Trophoblast cell (in vitro differentiated cells and primary cell): Measurements from ENCODE around the gene CA6.
"Not testable (repeated sequence)": the region's sequence is repeated elsewhere in the genome, so short reads cannot be mapped to it uniquely, and the experiment has no call there.

Source experiments
- DNase-seq, 2 donors: peaks; one replicate each; pipeline ENCODE4 v3.0.0-alpha.2; 2016
- H2AFZ ChIP-seq: 2 replicates; pipeline ENCODE4 v1.6.1; 2013; ENCODE audit warnings: low read length, moderate library complexity, mild to moderate bottlenecking; ENCODE audit not compliant: insufficient read depth, poor library complexity
- H2AK5ac ChIP-seq: 2 replicates; pipeline ENCODE4 v1.6.1; 2013; ENCODE audit warnings: mild to moderate bottlenecking, low read length
- H2BK120ac ChIP-seq: 2 replicates; pipeline ENCODE4 v1.6.1; 2013; ENCODE audit warnings: low read length, mild to moderate bottlenecking, moderate library complexity; ENCODE audit not compliant: insufficient read depth, poor library complexity
- H2BK12ac ChIP-seq: 2 replicates; pipeline ENCODE4 v1.6.1; 2013; ENCODE audit warnings: mild to moderate bottlenecking, low read length, moderate library complexity
- H2BK5ac ChIP-seq: 2 replicates; pipeline ENCODE4 v1.6.1; 2013; ENCODE audit warnings: low read length, low read depth, moderate library complexity, mild to moderate bottlenecking; ENCODE audit not compliant: poor library complexity
- H3K14ac ChIP-seq: 2 replicates; pipeline ENCODE4 v1.6.1; 2013; ENCODE audit warnings: mild to moderate bottlenecking, low read length
- H3K18ac ChIP-seq: 2 replicates; pipeline ENCODE4 v1.6.1; 2013; ENCODE audit warnings: mild to moderate bottlenecking, low read length
- H3K23ac ChIP-seq: 2 replicates; pipeline ENCODE4 v1.6.1; 2013; ENCODE audit warnings: low read length
- H3K27ac ChIP-seq: 2 replicates; pipeline ENCODE4 v1.5.1; 2013; ENCODE audit warnings: low read depth, mild to moderate bottlenecking, inconsistent platforms, low read length, moderate library complexity
- H3K27me3 ChIP-seq: 2 replicates; pipeline ENCODE4 v1.6.1; 2013; ENCODE audit warnings: inconsistent platforms, mild to moderate bottlenecking, low read length, moderate library complexity; ENCODE audit not compliant: insufficient read depth
- H3K36me3 ChIP-seq, 2 experiments: 1 replicate in 1 of 2; 2 replicates in 1 of 2; pipeline ENCODE4 v1.6.1; 2013; ENCODE audit warnings: low read length in 2 of 2, mild to moderate bottlenecking in 2 of 2, moderate library complexity in 1 of 2; ENCODE audit not compliant: insufficient read depth in 2 of 2, control insufficient read depth in 1 of 2
- H3K4ac ChIP-seq: 2 replicates; pipeline ENCODE4 v1.6.1; 2013; ENCODE audit warnings: low read depth, mild to moderate bottlenecking, low read length, moderate library complexity
- H3K4me1 ChIP-seq, 2 experiments: 1 replicate in 1 of 2; 2 replicates in 1 of 2; pipeline ENCODE4 v1.6.1; 2013; ENCODE audit warnings: low read length in 2 of 2, mild to moderate bottlenecking in 2 of 2, moderate library complexity in 1 of 2; ENCODE audit not compliant: insufficient read depth in 2 of 2, control insufficient read depth in 1 of 2
- H3K4me2 ChIP-seq: 2 replicates; pipeline ENCODE4 v1.6.1; 2013; ENCODE audit warnings: inconsistent platforms, mild to moderate bottlenecking, low read length, moderate library complexity
- H3K4me3 ChIP-seq: 2 replicates; pipeline ENCODE4 v1.5.1; 2013; ENCODE audit warnings: mild to moderate bottlenecking, low read depth, low read length, inconsistent platforms
- H3K79me1 ChIP-seq: one replicate; pipeline ENCODE4 v1.6.1; 2013; ENCODE audit warnings: low read length
- H3K79me2 ChIP-seq: 2 replicates; pipeline ENCODE4 v1.6.1; 2013; ENCODE audit warnings: low read length, mild to moderate bottlenecking; ENCODE audit not compliant: control insufficient read depth, insufficient read depth, poor library complexity
- H3K9ac ChIP-seq: 2 replicates; pipeline ENCODE4 v1.6.1; 2013; ENCODE audit warnings: mild to moderate bottlenecking, low read length
- H3K9me3 ChIP-seq: 2 replicates; pipeline ENCODE4 v1.6.1; 2013; ENCODE audit warnings: low read depth, mild to moderate bottlenecking, control low read depth, inconsistent platforms, low read length; ENCODE audit not compliant: insufficient read depth
- H4K12ac ChIP-seq: 2 replicates; pipeline ENCODE4 v1.6.1; 2013; ENCODE audit warnings: low read depth, mild to moderate bottlenecking, low read length, moderate library complexity
- H4K8ac ChIP-seq: 2 replicates; pipeline ENCODE4 v1.6.1; 2013; ENCODE audit warnings: low read depth, mild to moderate bottlenecking, low read length, moderate library complexity
- H4K91ac ChIP-seq: one replicate; pipeline ENCODE4 v1.6.1; 2013; ENCODE audit warnings: low read depth, mild to moderate bottlenecking, low read length, moderate library complexity
- WGBS: extraction: QIAGEN DNeasy Blood & Tissue Kit; methylation state at CpG from one replicate; pipeline ENCODE4 v1.1.7; 2013; ENCODE audit warnings: missing lambda C conversion rate; ENCODE audit not compliant: insufficient read length, insufficient coverage; ENCODE audit errors: extremely low coverage; 5-methylcytosine and 5-hydroxymethylcytosine counted together

Gene CA6

DNA sequence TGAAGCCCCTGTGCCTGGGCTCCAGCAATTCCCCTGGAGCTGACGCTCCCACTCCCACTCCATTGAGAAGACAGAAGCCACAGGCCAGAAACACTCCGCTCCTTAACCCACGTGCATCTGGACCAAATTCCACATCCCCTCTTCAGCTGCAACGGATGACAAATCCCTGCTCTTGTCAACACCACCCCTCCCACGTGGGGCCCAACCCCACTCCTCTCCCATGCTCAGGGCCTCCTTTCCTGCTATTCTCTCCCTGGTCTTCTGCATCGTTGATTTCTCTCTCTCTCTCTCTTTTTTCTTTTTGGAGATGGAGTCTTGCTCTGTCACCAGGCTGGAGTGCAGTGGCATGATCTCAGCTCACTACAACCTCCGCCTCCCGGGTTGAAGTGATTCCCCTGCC is 18.3 kb downstream of the CA6 start:
- Histone ChIP-seq H3K23ac (no peak overlapping the region), H3K27me3 (no peaks in the 10 kb centered on the region), H2AFZ (no peak overlapping the region), H3K4me3 (no peak overlapping the region), H2BK12ac (no peak overlapping the region), H4K12ac (no peak overlapping the region), H3K9me3 (no peaks in the 10 kb centered on the region), H3K4me1 (no peaks in the 10 kb centered on the region), H3K18ac (no peak overlapping the region), H3K4me2 (no peak overlapping the region), H4K8ac (no peak overlapping the region), H2AK5ac (no peak overlapping the region), H3K79me2 (no peaks in the 10 kb centered on the region), H4K91ac (no peak overlapping the region), H2BK120ac (no peak overlapping the region), H3K14ac (no peak overlapping the region), H3K9ac (no peak overlapping the region), H3K79me1 (no peaks in the 10 kb centered on the region), H3K4ac (no peak overlapping the region), H2BK5ac (no peak overlapping the region), H3K27ac (no peak overlapping the region), H3K36me3 (no peaks in the 10 kb centered on the region)
- WGBS, result no CpG with 5 or more reads among the region's 8 CpGs
- no peak for DNase-seq

GRCh38 chr1:8965121-8965820 is 19.6 kb downstream of the CA6 start:
- Histone ChIP-seq H2AK5ac (no peak overlapping the region), H4K12ac (no peak overlapping the region), H2BK12ac (no peak overlapping the region), H3K14ac (no peak overlapping the region), H3K4ac (no peak overlapping the region), H2BK5ac (no peak overlapping the region), H3K4me3 (no peak overlapping the region), H4K91ac (no peak overlapping the region), H3K36me3 (no peaks in the 10 kb centered on the region), H3K18ac (no peak overlapping the region), H3K27me3 (no peaks in the 10 kb centered on the region), H3K27ac (no peak overlapping the region), H2BK120ac (no peak overlapping the region), H3K23ac (no peak overlapping the region), H4K8ac (no peak overlapping the region), H3K79me2 (no peaks in the 10 kb centered on the region), H3K4me1 (no peaks in the 10 kb centered on the region), H3K9me3 (no peaks in the 10 kb centered on the region), H3K79me1 (no peaks in the 10 kb centered on the region), H3K4me2 (no peak overlapping the region), H2AFZ (no peak overlapping the region), H3K9ac (no peak overlapping the region)
- peak; percentile 42 to 60 for DNase-seq
- WGBS, result no CpG with 5 or more reads among the region's 16 CpGs

- Histone ChIP-seq H3K36me3 (no peaks in the 10 kb centered on the region), H3K27ac (no peak overlapping the region), H3K23ac (no peak overlapping the region), H3K9ac (no peak overlapping the region), H2AK5ac (no peak overlapping the region), H2BK12ac (no peak overlapping the region), H3K79me2 (no peaks in the 10 kb centered on the region), H3K27me3 (no peaks in the 10 kb centered on the region), H2BK120ac (no peak overlapping the region), H4K91ac (no peak overlapping the region), H4K8ac (no peak overlapping the region), H3K9me3 (no peaks in the 10 kb centered on the region), H3K4me3 (no peak overlapping the region), H3K4me2 (no peak overlapping the region), H3K79me1 (no peaks in the 10 kb centered on the region), H3K4ac (no peak overlapping the region), H2BK5ac (no peak overlapping the region), H4K12ac (no peak overlapping the region), H3K4me1 (no peaks in the 10 kb centered on the region), H3K14ac (no peak overlapping the region), H3K18ac (no peak overlapping the region), H2AFZ (no peak overlapping the region)
- WGBS, result no CpG with 5 or more reads among the region's 4 CpGs
- DNase-seq, result no peak
Observed at GRCh38 chr1:8966606-8967005, 20.9 kb downstream of the CA6 start.

GRCh38 chr1:8968902-8969301 is 23.2 kb downstream of the CA6 start:
- no CpG with 5 or more reads among the region's 9 CpGs for WGBS
- H3K4me3 ChIP-seq, DNase-seq, H4K12ac ChIP-seq, H3K79me1 ChIP-seq, H2BK5ac ChIP-seq, H3K4me2 ChIP-seq, H3K27ac ChIP-seq, H4K8ac ChIP-seq, H3K14ac ChIP-seq, H2AFZ ChIP-seq, H2BK12ac ChIP-seq, H3K23ac ChIP-seq, H3K79me2 ChIP-seq, H4K91ac ChIP-seq, H3K4ac ChIP-seq, H2BK120ac ChIP-seq, H3K4me1 ChIP-seq, H2AK5ac ChIP-seq, H3K27me3 ChIP-seq, H3K18ac ChIP-seq, H3K9ac ChIP-seq, H3K9me3 ChIP-seq, H3K36me3 ChIP-seq: not testable (repeated sequence)
